Measurements from ENCODE around the gene TEDC2. TPM values are rescaled to one million over a fixed set of nuclear protein-coding genes. Genes with fewer than 3 reads are reported as not detected.
A peak's percentile ranks its signal among the peaks of the same experiment; 100 is the strongest.

Gene TEDC2
- total and polyA plus RNA-seq, 7 experiments from 2014 or later, result 0.32 to 16.7 (median 0.62) TPM; not detected in 1

- POLR2A ChIA-PET, result interaction anchor here (0.6 to 5.2 kb wide), 4 partner anchors 21 to 730 kb away, joined by 3 to 83 read pairs (median 18); partner anchors contain the start of genes CEMP1, MLST8, PDPK1 and SPSB3
- no peaks in the 10 kb centered on the region for H3K9me3 Mint-ChIP-seq
- H3K36me3 Mint-ChIP-seq, result peaks cover 0 to 5% (median 3%) of the 10 kb centered on the region in 5 donors
- Histone ChIP-seq H3K27me3 (ENCODE audit: control insufficient read depth in 2 of 2, insufficient read depth in 2 of 2, low read length in 2 of 2) (no peaks in the 10 kb centered on the region), H3K27ac (ENCODE audit: low read depth, low read length) (no peak overlapping the region), H3K36me3 (ENCODE audit: control insufficient read depth in 2 of 3, insufficient read depth in 3 of 3, low read length in 3 of 3) (peaks cover 0 to 13% (median 0%) of the 10 kb centered on the region in 3 experiments), H3K4me1 (ENCODE audit: control insufficient read depth in 2 of 2, insufficient read depth in 2 of 2, low read length in 2 of 2) (peaks cover 28 to 30% of the 10 kb centered on the region in 2 donors), H3K4me3 (ENCODE audit: low read length) (no peak overlapping the region), H3K9me3 (ENCODE audit: control insufficient read depth in 2 of 3, low read length in 3 of 3) (no peaks in the 10 kb centered on the region)
- no peak for ATAC-seq
- peak in 1 of 9 donors; percentile 9 for DNase-seq
- peak overlapping the region; percentile 90 to 98 (median 95) for H3K27ac Mint-ChIP-seq
- H3K4me3 Mint-ChIP-seq, result peak overlapping the region; percentile 40 to 94 (median 88)
- H3K4me1 Mint-ChIP-seq, result peaks cover 31 to 53% (median 35%) of the 10 kb centered on the region in 7 donors
- CTCF ChIA-PET, result interaction anchor here (1.5 kb wide), 1 partner anchor 20 kb away, joined by 4 read pairs; no protein-coding TSS in a partner anchor
- intact Hi-C loops (cut with micrococcal nuclease), result loop anchor here (5.0 to 10.0 kb wide), 4 partner anchors 287 to 1020 kb away; partner anchors contain the start of genes E4F1 (in 1 of the 2), RPS2 (in 1 of the 2) and TELO2 (in 1 of the 2)
- peaks cover 0 to 3% (median 0%) of the 10 kb centered on the region in 5 donors for H3K27me3 Mint-ChIP-seq
Observed at GRCh38 chr16:2511996-2512734, 52.3 kb downstream of the TEDC2 start.

GRCh38 chr16:2512735-2513404 lies 53.0 kb downstream of the TEDC2 start:
- peaks cover 36 to 59% (median 42%) of the 10 kb centered on the region in 7 donors for H3K4me1 Mint-ChIP-seq
- Histone ChIP-seq H3K27ac (ENCODE audit: low read depth, low read length) (peak overlapping the region; percentile 100), H3K9me3 (ENCODE audit: control insufficient read depth in 2 of 3, low read length in 3 of 3) (no peaks in the 10 kb centered on the region), H3K27me3 (ENCODE audit: control insufficient read depth in 2 of 2, insufficient read depth in 2 of 2, low read length in 2 of 2) (no peaks in the 10 kb centered on the region), H3K4me1 (ENCODE audit: control insufficient read depth in 2 of 2, insufficient read depth in 2 of 2, low read length in 2 of 2) (peaks cover 31 to 37% of the 10 kb centered on the region in 2 donors), H3K4me3 (ENCODE audit: low read length) (peak overlapping the region; percentile 60), H3K36me3 (ENCODE audit: control insufficient read depth in 2 of 3, insufficient read depth in 3 of 3, low read length in 3 of 3) (peaks cover 0 to 15% (median 0%) of the 10 kb centered on the region in 3 experiments)
- DNase-seq, result no peak
- ChIA-PET CTCF (interaction anchor here (0.5 to 0.9 kb wide), 2 partner anchors 9 to 20 kb away, joined by 3 read pairs; no protein-coding TSS in a partner anchor), POLR2A (interaction anchor here (0.5 to 5.2 kb wide), 13 partner anchors 11 to 1696 kb away, joined by 3 to 83 read pairs (median 5); partner anchors contain the start of genes CEMP1, MLST8, PDPK1 and PGP)
- ATAC-seq, result no peak
- peaks cover 0 to 5% (median 3%) of the 10 kb centered on the region in 5 donors for H3K36me3 Mint-ChIP-seq
- peak overlapping the region; percentile 90 to 98 (median 95) for H3K27ac Mint-ChIP-seq
- peaks cover 0 to 3% (median 0%) of the 10 kb centered on the region in 5 donors for H3K27me3 Mint-ChIP-seq
- intact Hi-C loops (cut with micrococcal nuclease), result loop anchor here (1.0 to 10.0 kb wide), 9 partner anchors 19 to 1021 kb away; partner anchors contain the start of genes RNPS1 (in 2 of the 2), CCNF (in 1 of the 2), E4F1 (in 1 of the 2) and MSRB1 (in 1 of the 2)
- H3K4me3 Mint-ChIP-seq, result peak overlapping the region; percentile 85 to 94 (median 88)
- no peaks in the 10 kb centered on the region for H3K9me3 Mint-ChIP-seq

GRCh38 chr16:2513405-2514332 lies 53.8 kb downstream of the TEDC2 start, which contains the start of gene ATP6V0C:
Gene ATP6V0C, plus strand, starts transcription at chr16:2513952. Its CDS starts 152 bp downstream, at chr16:2514104.
- intact Hi-C loops (cut with micrococcal nuclease), result loop anchor here (1.0 to 10.0 kb wide), 9 partner anchors 19 to 1021 kb away; partner anchors contain the start of genes RNPS1 (in 2 of the 2), CCNF (in 1 of the 2), E4F1 (in 1 of the 2) and MSRB1 (in 1 of the 2)
- peaks cover 36 to 60% (median 48%) of the 10 kb centered on the region in 7 donors for H3K4me1 Mint-ChIP-seq
- H3K9me3 Mint-ChIP-seq, result no peaks in the 10 kb centered on the region

More at GRCh38 chr16:2513405-2514332, 53.8 kb downstream of the TEDC2 start, which contains the start of gene ATP6V0C:
- peaks cover 0 to 5% (median 3%) of the 10 kb centered on the region in 5 donors for H3K36me3 Mint-ChIP-seq
- DNase-seq, result peak; percentile 89 to 98 (median 94)
- Histone ChIP-seq H3K27me3 (ENCODE audit: control insufficient read depth in 2 of 2, insufficient read depth in 2 of 2, low read length in 2 of 2) (no peaks in the 10 kb centered on the region), H3K9me3 (ENCODE audit: control insufficient read depth in 2 of 3, low read length in 3 of 3) (no peaks in the 10 kb centered on the region), H3K4me1 (ENCODE audit: control insufficient read depth in 2 of 2, insufficient read depth in 2 of 2, low read length in 2 of 2) (peaks cover 31 to 44% of the 10 kb centered on the region in 2 donors), H3K4me3 (ENCODE audit: low read length) (peak within 1 kb of the TSS; percentile 71), H3K36me3 (ENCODE audit: control insufficient read depth in 2 of 3, insufficient read depth in 3 of 3, low read length in 3 of 3) (peaks cover 0 to 15% (median 0%) of the 10 kb centered on the region in 3 experiments), H3K27ac (ENCODE audit: low read depth, low read length) (peak within 1 kb of the TSS; percentile 100)
- H3K27ac Mint-ChIP-seq, result peak within 1 kb of the TSS; percentile 90 to 98 (median 96)
- ChIA-PET CTCF (interaction anchor here (0.6 to 0.9 kb wide), 3 partner anchors 19 to 373 kb away, joined by 3 to 7 read pairs (median 3); no protein-coding TSS in a partner anchor), POLR2A (interaction anchor here (0.5 to 5.2 kb wide), 18 partner anchors 12 to 1697 kb away, joined by 3 to 83 read pairs (median 3); partner anchors contain the start of genes CEMP1, KCTD5, PDPK1 and PGP)
- H3K4me3 Mint-ChIP-seq, result peak within 1 kb of the TSS; percentile 85 to 94 (median 91)
- peaks cover 0 to 3% (median 0%) of the 10 kb centered on the region in 5 donors for H3K27me3 Mint-ChIP-seq
- peak; percentile 87 for ATAC-seq

Small RNA genes lying within 50 kb of the gene (microRNA-seq; reads per million reads assigned to microRNA genes)
- gene MIR6767 (ENCODE audit: borderline microRNAs expressed) (not detected), gene MIR6768 (ENCODE audit: borderline microRNAs expressed) (not detected)

Other genes starting within 250 kb of the TEDC2 start
- gene BRICD5, start 249.2 kb upstream of the TEDC2 start, total RNA-seq, result 10 to 100 TPM in 4 of 5 experiments, 1 to 10 TPM in 1; 5.7 to 44.3 (median 16.0) TPM
- gene BRICD5, start 249.2 kb upstream of the TEDC2 start, polyA plus RNA-seq, result under 1 TPM in 1 of 2 donors, not detected in 1; 0.22 TPM
- gene PGP, start 245.3 kb upstream of the TEDC2 start, total RNA-seq, result 10 to 100 TPM in 3 of 5 experiments, 1 to 10 TPM in 2; 7.7 to 26.5 (median 20.4) TPM
- 10 to 100 TPM in 1 of 2 donors, 1 to 10 TPM in 1; 6.0 to 12.9 TPM for gene PGP, start 245.3 kb upstream of the TEDC2 start, polyA plus RNA-seq
- gene E4F1, start 236.5 kb upstream of the TEDC2 start, total RNA-seq, result 10 to 100 TPM; 31.3 to 45.6 (median 36.8) TPM
- gene E4F1, start 236.5 kb upstream of the TEDC2 start, polyA plus RNA-seq, result 10 to 100 TPM; 12.6 to 25.6 TPM
- 1 to 10 TPM in 3 of 5 experiments, under 1 TPM in 2; 0.34 to 3.8 (median 2.2) TPM for gene DNASE1L2, start 223.7 kb upstream of the TEDC2 start, total RNA-seq
- not detected for gene DNASE1L2, start 223.7 kb upstream of the TEDC2 start, polyA plus RNA-seq
- gene ECI1, start 208.5 kb upstream of the TEDC2 start, total RNA-seq, result 10 to 100 TPM; 19.9 to 29.3 (median 26.8) TPM
- 10 to 100 TPM; 39.9 to 44.2 TPM for gene ECI1, start 208.5 kb upstream of the TEDC2 start, polyA plus RNA-seq
- 100 to 1,000 TPM; 136 to 250 (median 220) TPM for gene RNPS1, start 192.0 kb upstream of the TEDC2 start, total RNA-seq
- 100 to 1,000 TPM; 199 to 293 TPM for gene RNPS1, start 192.0 kb upstream of the TEDC2 start, polyA plus RNA-seq
- gene ABCA3, start 119.4 kb upstream of the TEDC2 start, total RNA-seq, result 10 to 100 TPM in 1 of 5 experiments, 1 to 10 TPM in 4; 7.0 to 10.0 (median 8.1) TPM
- 1 to 10 TPM; 1.7 to 1.8 TPM for gene ABCA3, start 119.4 kb upstream of the TEDC2 start, polyA plus RNA-seq
- gene CCNF, start 30.7 kb upstream of the TEDC2 start, total RNA-seq, result 10 to 100 TPM in 1 of 5 experiments, 1 to 10 TPM in 4; 2.6 to 50.1 (median 3.4) TPM
- gene CCNF, start 30.7 kb upstream of the TEDC2 start, polyA plus RNA-seq, result 1 to 10 TPM in 1 of 2 donors, under 1 TPM in 1; 0.41 to 5.9 TPM
- gene NTN3, start 11.2 kb downstream of the TEDC2 start, total RNA-seq, result not detected
- gene NTN3, start 11.2 kb downstream of the TEDC2 start, polyA plus RNA-seq, result not detected
- gene TBC1D24, start 15.0 kb downstream of the TEDC2 start, total RNA-seq, result 10 to 100 TPM in 2 of 5 experiments, 1 to 10 TPM in 3; 5.4 to 13.5 (median 9.2) TPM
- 1 to 10 TPM; 1.7 to 2.5 TPM for gene TBC1D24, start 15.0 kb downstream of the TEDC2 start, polyA plus RNA-seq
- gene ATP6V0C, start 53.8 kb downstream of the TEDC2 start, total RNA-seq, result 100 to 1,000 TPM in 4 of 5 experiments, 10 to 100 TPM in 1; 98.2 to 303 (median 113) TPM
- gene ATP6V0C, start 53.8 kb downstream of the TEDC2 start, polyA plus RNA-seq, result 10 to 100 TPM; 76.5 to 96.9 TPM
- gene AMDHD2, start 60.3 kb downstream of the TEDC2 start, total RNA-seq, result 100 to 1,000 TPM in 4 of 5 experiments, 10 to 100 TPM in 1; 60.0 to 258 (median 112) TPM
- gene AMDHD2, start 60.3 kb downstream of the TEDC2 start, polyA plus RNA-seq, result 10 to 100 TPM; 15.0 to 22.5 TPM
- gene CEMP1, start 71.3 kb downstream of the TEDC2 start, total RNA-seq, result 1 to 10 TPM in 3 of 5 experiments, not detected in 2; 1.4 to 3.3 (median 2.8) TPM
- 1 to 10 TPM; 3.7 to 7.3 TPM for gene CEMP1, start 71.3 kb downstream of the TEDC2 start, polyA plus RNA-seq
- 10 to 100 TPM; 52.2 to 71.5 (median 58.3) TPM for gene PDPK1, start 77.9 kb downstream of the TEDC2 start, total RNA-seq
- 10 to 100 TPM; 30.7 to 43.5 TPM for gene PDPK1, start 77.9 kb downstream of the TEDC2 start, polyA plus RNA-seq
- gene KCTD5, start 222.4 kb downstream of the TEDC2 start, total RNA-seq, result 10 to 100 TPM; 21.4 to 37.5 (median 24.6) TPM
- gene KCTD5, start 222.4 kb downstream of the TEDC2 start, polyA plus RNA-seq, result 10 to 100 TPM; 15.7 to 26.2 TPM

Measured in naive thymus-derived CD4-positive, alpha-beta T cell (primary cell).